Neural progenitor cell (in vitro differentiated cells): ENCODE results near the gene KRT8. TPM values are rescaled to one million over a fixed set of nuclear protein-coding genes. Genes with fewer than 3 reads are reported as not detected.
A peak's percentile ranks its signal among the peaks of the same experiment; 100 is the strongest.

ENCODE experiments used
- DNase-seq: peaks from one replicate; pipeline ENCODE4 v3.0.0-alpha.2; 2016; ENCODE audit warnings: low spot score
- H2AFZ ChIP-seq: fragments of 200-600 bp; sonication (generic); replicated peaks from 2 replicates; pipeline ENCODE4 v1.6.1; 2016; ENCODE audit warnings: antibody characterized with exemption
- H3F3A ChIP-seq: fragments of 200-600 bp; sonication (generic); 2 replicates; pipeline ENCODE4 v1.6.1; 2016; ENCODE audit warnings: antibody characterized with exemption, low read depth
- H3K27ac ChIP-seq: fragments of 200-600 bp; sonication (generic); 2 replicates; pipeline ENCODE4 v1.5.1; 2016; ENCODE audit warnings: mild to moderate bottlenecking
- H3K27me3 ChIP-seq: fragments of 200-600 bp; sonication (generic); 2 replicates; pipeline ENCODE4 v1.6.1; 2016; ENCODE audit warnings: mild to moderate bottlenecking, moderate library complexity
- H3K36me3 ChIP-seq: fragments of 200-600 bp; sonication (generic); 2 replicates; pipeline ENCODE4 v1.5.1; 2016
- H3K4me1 ChIP-seq: fragments of 200-600 bp; sonication (generic); 2 replicates; pipeline ENCODE4 v1.6.1; 2016; ENCODE audit warnings: mixed run types
- H3K4me2 ChIP-seq: fragments of 200-600 bp; sonication (generic); 2 replicates; pipeline ENCODE4 v1.6.1; 2016
- H3K4me3 ChIP-seq: fragments of 200-600 bp; sonication (generic); 2 replicates; pipeline ENCODE4 v1.5.1; 2016
- H3K79me2 ChIP-seq: fragments of 200-600 bp; sonication (generic); 2 replicates; pipeline ENCODE4 v1.6.1; 2016; ENCODE audit warnings: low read depth
- H3K9ac ChIP-seq: fragments of 200-600 bp; sonication (generic); 2 replicates; pipeline ENCODE4 v1.6.1; 2016
- H3K9me3 ChIP-seq: fragments of 200-600 bp; sonication (generic); 2 replicates; pipeline ENCODE4 v1.5.1; 2016; ENCODE audit warnings: low read depth
- H4K20me1 ChIP-seq: fragments of 200-600 bp; sonication (generic); 2 replicates; pipeline ENCODE4 v1.6.1; 2016; ENCODE audit warnings: low read depth
- H3K27ac Mint-ChIP-seq: 3 replicates; pipeline ENCODE4 v1.8.0; 2021; ENCODE audit warnings: mixed read lengths
- H3K27me3 Mint-ChIP-seq: 2 replicates; pipeline ENCODE4 v1.8.0; 2022; ENCODE audit warnings: low read depth, mild to moderate bottlenecking, inconsistent platforms, moderate library complexity, mixed read lengths; ENCODE audit not compliant: insufficient read depth
- H3K36me3 Mint-ChIP-seq: 3 replicates; pipeline ENCODE4 v1.8.0; 2021; ENCODE audit warnings: mixed read lengths
- H3K4me1 Mint-ChIP-seq: 3 replicates; pipeline ENCODE4 v1.8.0; 2021; ENCODE audit warnings: mixed read lengths
- H3K4me3 Mint-ChIP-seq: 3 replicates; pipeline ENCODE4 v1.8.0; 2021; ENCODE audit warnings: mild to moderate bottlenecking, moderate library complexity, mixed read lengths
- H3K9me3 Mint-ChIP-seq: 3 replicates; pipeline ENCODE4 v1.8.0; 2020; ENCODE audit warnings: mixed read lengths
- CTCF ChIP-seq: fragments of 200-600 bp; sonication (generic); IDR thresholded peaks from 2 replicates; pipeline ENCODE4 v1.5.1; 2017; ENCODE audit warnings: antibody characterized with exemption, mild to moderate bottlenecking
- EZH2 ChIP-seq: fragments of 200-600 bp; sonication (generic); IDR thresholded peaks from 2 replicates; pipeline ENCODE4 v1.6.1; 2017; ENCODE audit warnings: antibody characterized with exemption, mild to moderate bottlenecking, moderate library complexity
- EZH2phosphoT487 ChIP-seq: fragments of 200-600 bp; sonication (generic); IDR thresholded peaks from 2 replicates; pipeline ENCODE4 v1.6.1; 2017; ENCODE audit warnings: antibody characterized with exemption
- total RNA-seq: library from RNA; depleted of rRNA; stranded (reverse); fragments of >200 nt; gene quantifications from 2 replicates; pipeline ENCODE4 v1.2.3, GENCODE V29; 2015; ENCODE audit warnings: low replicate concordance

KRT8 gene
- total RNA-seq, 1 donor from 2014 or later = 168 TPM

GRCh38 chr12:52850681-52851080 lies 54.2 kb downstream of the KRT8 start:
- no peaks in the 10 kb centered on the region for H3K27me3 ChIP-seq
- H3K79me2 ChIP-seq = no peaks in the 10 kb centered on the region
- no peak for DNase-seq
- H3K9me3 ChIP-seq = no peaks in the 10 kb centered on the region
- H3K9ac ChIP-seq = no peak overlapping the region
- peaks cover 3% of the 10 kb centered on the region for H3K4me1 Mint-ChIP-seq
- H3K36me3 ChIP-seq = no peaks in the 10 kb centered on the region
- H3K4me2 ChIP-seq = no peak overlapping the region
- H3K4me3 ChIP-seq = no peak overlapping the region
- peaks cover 6% of the 10 kb centered on the region for H3K27me3 Mint-ChIP-seq
- H3K27ac Mint-ChIP-seq = peak overlapping the region; percentile 69
- no peak for TF ChIP-seq CTCF
- no peak for TF ChIP-seq EZH2
- no peak for TF ChIP-seq EZH2phosphoT487
- H3K9me3 Mint-ChIP-seq = peaks cover 6% of the 10 kb centered on the region
- no peak overlapping the region for H2AFZ ChIP-seq
- H3K4me3 Mint-ChIP-seq = no peak overlapping the region
- H3F3A ChIP-seq = no peaks in the 10 kb centered on the region
- no peaks in the 10 kb centered on the region for H4K20me1 ChIP-seq
- H3K27ac ChIP-seq = no peak overlapping the region
- no peaks in the 10 kb centered on the region for H3K36me3 Mint-ChIP-seq
- H3K4me1 ChIP-seq = no peaks in the 10 kb centered on the region

GRCh38 chr12:52849511-52849910 lies 55.4 kb downstream of the KRT8 start:
- H3K79me2 ChIP-seq = no peaks in the 10 kb centered on the region
- no peaks in the 10 kb centered on the region for H3F3A ChIP-seq
- H4K20me1 ChIP-seq = no peaks in the 10 kb centered on the region
- H3K27ac Mint-ChIP-seq = no peak overlapping the region
- H3K9ac ChIP-seq = no peak overlapping the region
- H2AFZ ChIP-seq = no peak overlapping the region
- no peaks in the 10 kb centered on the region for H3K27me3 ChIP-seq
- H3K36me3 ChIP-seq = no peaks in the 10 kb centered on the region
- TF ChIP-seq EZH2phosphoT487 = no peak
- no peak for TF ChIP-seq CTCF
- TF ChIP-seq EZH2 = no peak
- H3K9me3 Mint-ChIP-seq = peaks cover under 1% of the 10 kb centered on the region
- peaks cover 7% of the 10 kb centered on the region for H3K27me3 Mint-ChIP-seq
- no peak overlapping the region for H3K4me3 Mint-ChIP-seq
- H3K4me1 Mint-ChIP-seq = peaks cover 3% of the 10 kb centered on the region
- H3K4me2 ChIP-seq = no peak overlapping the region
- no peaks in the 10 kb centered on the region for H3K9me3 ChIP-seq
- H3K4me3 ChIP-seq = no peak overlapping the region
- H3K4me1 ChIP-seq = no peaks in the 10 kb centered on the region
- H3K27ac ChIP-seq = no peak overlapping the region
- DNase-seq = no peak
- no peaks in the 10 kb centered on the region for H3K36me3 Mint-ChIP-seq

GRCh38 chr12:52848661-52849255 lies 56.1 kb downstream of the KRT8 start, which contains the start of gene KRT78:
Gene KRT78, minus strand, starts transcription at chr12:52848994. Its CDS starts 64 bp downstream, at chr12:52848930.
- Mint-ChIP-seq H3K27ac (no peak within 1 kb of the TSS), H3K9me3 (no peaks in the 10 kb centered on the region)

More at GRCh38 chr12:52848661-52849255, 56.1 kb downstream of the KRT8 start, which contains the start of gene KRT78:
- Histone ChIP-seq H3K4me2 (no peak within 1 kb of the TSS), H2AFZ (no peak within 1 kb of the TSS), H3K27me3 (no peaks in the 10 kb centered on the region), H3K9me3 (no peaks in the 10 kb centered on the region), H3K4me1 (no peaks in the 10 kb centered on the region), H3K9ac (no peak within 1 kb of the TSS), H3K36me3 (no peaks in the 10 kb centered on the region), H4K20me1 (no peaks in the 10 kb centered on the region), H3F3A (no peaks in the 10 kb centered on the region), H3K4me3 (no peak within 1 kb of the TSS), H3K79me2 (no peaks in the 10 kb centered on the region), H3K27ac (no peak within 1 kb of the TSS)
- Mint-ChIP-seq H3K27me3 (peaks cover 7% of the 10 kb centered on the region), H3K4me1 (peaks cover 3% of the 10 kb centered on the region), H3K36me3 (no peaks in the 10 kb centered on the region), H3K4me3 (no peak within 1 kb of the TSS)
- no peak for TF ChIP-seq EZH2
- no peak for TF ChIP-seq CTCF
- no peak for DNase-seq
